Mammary epithelial cell (primary cell): Measurements from ENCODE around the gene MYO3B.

Source experiments
- CTCF ChIP-seq, 2 donors: IDR thresholded peaks in 1 of 2; conservative IDR thresholded peaks in 1 of 2; 2 replicates each; pipeline ENCODE4 v1.5.1; 2011 to 2012; ENCODE audit warnings: inconsistent platforms in 2 of 2, low read length in 2 of 2, mild to moderate bottlenecking in 2 of 2, control low read depth in 1 of 2, low read depth in 1 of 2; ENCODE audit not compliant: insufficient read depth in 1 of 2; ENCODE audit errors: extremely low read depth in 1 of 2
- EZH2 ChIP-seq: IDR thresholded peaks from 2 replicates; pipeline ENCODE4 v1.6.1; 2012; ENCODE audit warnings: low read length, inconsistent platforms, borderline replicate concordance

- TF ChIP-seq CTCF (conservative IDR thresholded peaks at IDR 0.05 in 1 of 2, IDR thresholded peaks at IDR 0.05 in 1 of 2; ENCODE audit: extremely low read depth in 1 of 2, insufficient read depth in 1 of 2, low read depth in 1 of 2, low read length in 2 of 2) = no peak
- no peak for TF ChIP-seq EZH2
Measured at GRCh38 chr2:170436077-170436943, 258.4 kb downstream of the MYO3B start.
